Stimulated activated CD4-positive, alpha-beta T cell treated with anti-CD3 and anti-CD28 coated beads, Interleukin-2, amount 100 ng/mL, for 24 hours (primary cell): ENCODE data around the gene RIMS4.
"Not testable (repeated sequence)": the region's sequence is repeated elsewhere in the genome, so short reads cannot be mapped to it uniquely, and the experiment has no call there.

Experiments
- DNase-seq, 2 donors: peaks; one replicate each; pipeline ENCODE4 v3.0.0-alpha.2; 2020

Gene RIMS4

DNA sequence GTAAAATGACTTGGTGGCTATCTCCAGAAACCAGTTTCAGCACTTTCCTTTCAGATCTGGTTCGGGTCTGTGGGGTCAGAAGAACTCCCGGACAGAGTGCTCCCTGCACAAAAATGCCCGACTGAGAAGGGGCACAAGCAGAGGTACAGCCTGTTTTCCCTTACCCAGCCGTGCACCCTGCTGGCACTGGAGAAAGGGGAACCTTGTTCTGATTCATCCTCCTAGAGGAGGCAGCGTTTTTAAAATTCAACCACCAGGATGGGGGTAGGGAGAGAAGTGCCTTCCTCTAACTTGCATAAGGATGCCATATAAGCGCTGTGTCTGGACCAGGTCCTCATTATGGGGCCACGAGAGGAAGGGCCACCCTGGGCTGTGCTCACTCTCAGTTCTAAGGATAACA lies 17.6 kb downstream of the RIMS4 start:
- DNase-seq: no peak

DNA sequence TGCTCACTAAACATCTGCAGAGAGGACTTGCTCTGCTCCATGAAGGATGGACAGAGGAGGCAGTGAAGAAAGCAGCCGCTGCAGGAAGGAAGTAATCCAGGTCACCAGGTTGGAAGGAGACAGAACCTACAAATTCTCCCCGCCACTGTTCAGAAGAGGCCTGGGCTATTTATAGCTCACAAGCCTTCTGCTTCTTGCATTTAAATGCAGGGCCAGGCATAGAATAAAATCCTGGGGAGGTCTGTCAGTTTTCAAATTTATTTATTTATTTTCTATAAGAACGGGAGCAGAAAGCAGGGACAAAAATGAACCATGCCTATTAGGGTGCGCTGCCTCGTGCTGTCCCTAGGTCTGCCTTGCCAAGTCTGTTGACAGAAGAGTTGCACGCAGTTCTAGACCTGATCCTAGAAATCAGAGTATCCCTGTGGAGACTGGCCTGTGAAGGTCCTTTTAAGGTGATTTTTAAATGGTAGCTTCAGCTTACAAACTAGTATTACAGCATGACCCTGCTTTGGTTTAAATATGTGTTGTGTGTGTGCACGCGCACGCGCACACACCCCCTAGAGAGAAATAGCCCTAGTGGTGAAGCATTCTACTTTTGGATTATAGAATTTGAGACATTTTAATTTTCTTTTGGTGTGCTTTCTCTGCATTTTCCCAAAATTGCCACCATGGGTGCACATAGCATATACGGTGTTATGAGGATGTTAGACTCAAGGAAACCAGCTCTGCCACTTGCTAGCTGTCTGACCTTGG lies 19.5 kb downstream of the RIMS4 start:
- DNase-seq: no peak

DNA sequence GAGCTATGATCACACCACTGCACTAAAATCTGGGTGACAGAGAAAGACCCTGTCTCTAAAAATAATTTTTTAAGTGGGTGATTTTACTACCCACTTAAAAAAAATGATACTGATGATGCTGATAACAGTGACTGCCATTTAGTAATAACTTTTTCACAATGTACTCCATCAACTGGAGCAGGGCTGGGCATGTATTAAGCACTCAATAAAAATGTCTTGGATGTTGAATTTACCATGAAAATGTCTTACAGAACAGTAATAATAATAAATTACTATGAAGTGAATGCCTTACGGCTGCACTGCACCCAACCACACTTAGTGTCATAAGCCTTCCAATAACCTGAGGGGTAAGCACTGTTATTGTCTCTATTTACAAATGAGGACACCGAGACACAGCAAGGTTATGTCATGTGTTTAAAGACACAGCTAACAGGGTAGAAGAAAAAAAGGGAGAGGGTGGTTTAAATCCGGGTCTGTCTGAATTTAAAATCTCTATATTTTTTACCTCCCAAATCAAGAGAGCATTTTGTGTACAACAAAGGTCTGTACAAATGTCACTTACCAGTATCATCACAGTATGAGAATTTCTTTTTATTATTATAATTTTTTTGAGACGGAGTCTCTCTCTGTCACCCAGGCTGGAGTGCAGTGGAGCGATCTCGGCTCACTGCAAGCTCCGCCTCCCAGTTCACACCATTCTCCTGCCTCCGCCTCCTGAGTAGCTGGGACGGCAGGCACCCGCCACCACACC lies 21.5 kb downstream of the RIMS4 start:
- no peak for DNase-seq

DNA sequence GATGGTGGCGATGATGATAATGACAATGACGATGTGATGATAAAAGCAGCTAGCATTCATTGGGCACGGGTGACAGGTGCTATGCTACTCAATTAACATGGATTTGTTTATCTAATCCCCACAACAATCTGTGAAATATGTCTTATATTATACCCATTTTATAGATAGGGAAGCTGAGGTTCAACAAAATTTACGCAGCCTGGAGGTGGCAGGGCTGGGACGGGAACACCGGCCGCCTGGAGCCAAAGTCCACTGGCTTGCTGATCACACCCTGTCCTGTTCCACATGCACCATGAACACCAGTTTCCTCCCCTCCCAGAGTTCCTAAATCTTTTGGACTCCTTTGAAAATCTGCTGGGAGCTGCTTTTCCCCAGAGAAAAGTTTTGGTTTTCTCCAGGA lies 23.0 kb downstream of the RIMS4 start:
- DNase-seq: no peak

DNA sequence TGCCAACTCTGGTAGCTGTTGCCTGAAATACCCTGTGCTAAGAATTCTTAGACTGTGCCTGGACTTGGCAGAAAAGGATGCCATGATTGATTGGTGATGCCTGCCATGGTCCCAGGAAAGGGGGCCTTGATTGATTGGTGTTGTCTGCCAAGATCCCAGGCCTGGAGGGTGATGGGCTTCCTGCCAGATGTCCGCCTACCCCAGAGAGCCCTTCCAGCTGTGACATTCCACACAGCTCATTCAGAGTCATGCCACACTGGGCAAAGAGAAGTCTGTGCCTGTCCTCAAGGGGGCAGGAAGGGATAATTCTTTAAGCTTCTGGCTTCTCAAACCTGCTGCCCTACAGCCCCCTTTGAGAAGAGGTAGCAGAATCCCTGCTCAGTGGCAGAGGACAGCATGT lies 24.6 kb downstream of the RIMS4 start:
- no peak for DNase-seq

DNA sequence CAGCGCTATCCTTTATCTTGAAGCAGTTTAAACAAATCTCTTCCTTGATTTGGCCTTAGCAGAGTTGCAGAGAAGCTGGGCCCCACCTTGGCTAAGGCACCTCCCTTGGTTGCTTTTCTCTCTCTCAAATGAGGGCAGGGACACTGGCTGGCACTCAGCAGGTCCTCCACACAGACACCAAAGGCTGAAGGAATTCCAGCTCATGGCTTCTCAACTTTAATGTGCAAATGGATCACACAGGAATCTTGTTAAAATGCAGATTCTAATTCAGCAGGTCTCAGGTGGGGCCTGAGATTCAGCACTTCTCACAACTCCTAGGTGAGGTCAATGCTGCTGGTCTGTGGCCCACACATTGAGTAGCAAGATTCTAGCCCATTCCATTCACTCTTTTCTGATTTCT lies 25.7 kb downstream of the RIMS4 start:
- no peak for DNase-seq

DNA sequence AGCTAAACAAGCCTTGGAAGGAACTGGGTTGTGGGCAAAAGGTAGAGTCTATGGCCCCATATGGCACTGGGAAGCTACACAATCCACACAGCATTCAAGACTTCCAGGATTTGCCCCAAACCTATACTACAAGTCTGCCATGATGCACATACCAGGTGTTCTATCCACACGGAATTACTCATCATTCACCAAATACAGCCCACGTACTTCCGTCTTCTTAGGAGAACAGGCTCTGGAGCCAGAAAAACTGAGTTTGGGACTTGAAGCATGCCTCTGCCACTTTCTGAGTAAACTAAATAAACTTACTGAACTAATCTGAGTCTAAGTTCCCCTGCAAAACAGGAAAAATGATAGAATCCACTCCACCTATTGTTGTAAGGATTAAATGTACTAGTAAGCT lies 28.6 kb downstream of the RIMS4 start:
- no peak for DNase-seq

DNA sequence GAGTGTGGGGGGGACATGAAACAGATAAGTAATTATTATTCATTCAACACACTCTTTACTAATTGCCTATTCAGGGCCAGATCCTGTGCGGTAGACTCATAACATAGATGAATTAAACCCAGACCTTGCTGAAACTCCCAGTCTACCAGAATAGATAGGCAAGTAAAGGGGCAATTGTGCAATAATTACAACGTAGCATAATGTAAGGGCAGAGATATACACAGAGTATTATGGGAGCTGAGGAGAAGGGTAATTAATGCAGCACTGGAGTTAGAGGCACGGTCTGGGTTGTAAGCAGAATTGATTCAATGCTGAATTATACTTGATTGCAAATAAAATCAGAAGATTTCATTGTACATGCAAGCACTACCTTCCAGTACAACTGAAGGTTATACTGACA lies 29.2 kb downstream of the RIMS4 start:
- DNase-seq: no peak

DNA sequence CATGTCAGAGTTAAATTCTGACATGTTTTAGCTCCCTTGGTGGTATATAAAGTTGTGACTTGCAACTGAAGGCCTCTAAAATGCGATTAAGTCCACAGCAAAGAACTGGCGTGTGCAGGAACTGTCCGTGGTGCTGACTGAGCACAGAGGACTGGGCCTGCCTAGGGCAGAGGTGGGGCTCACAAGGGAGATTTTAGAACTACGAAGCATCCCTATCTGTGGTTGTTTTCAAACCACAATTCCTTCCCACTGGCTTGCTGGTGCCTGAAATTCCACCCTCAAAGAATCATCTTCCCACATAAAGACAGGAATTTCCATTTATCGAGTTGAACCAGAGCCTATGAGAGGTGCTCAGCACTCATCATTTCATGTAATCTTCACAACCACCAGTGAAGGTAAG lies 30.1 kb downstream of the RIMS4 start:
- DNase-seq: peak; percentile 45 to 52

DNA sequence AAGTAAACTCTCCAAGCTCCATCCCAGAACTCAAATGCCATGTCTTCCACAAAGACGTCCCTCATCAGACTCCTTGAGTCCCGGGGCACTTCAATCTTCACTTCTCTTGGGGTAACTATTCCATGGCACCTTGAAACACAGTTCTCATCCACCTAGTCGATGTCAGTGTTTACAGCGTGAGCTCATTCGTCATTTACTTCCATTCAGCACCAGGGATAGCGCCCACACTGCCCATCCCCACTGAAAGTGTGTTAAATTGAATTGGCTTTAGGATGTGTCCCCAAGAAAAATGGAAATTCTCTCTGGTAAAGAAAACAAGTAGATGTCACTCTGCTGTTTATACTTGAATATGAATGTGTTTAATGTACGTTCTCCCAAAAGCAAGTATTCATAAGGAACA lies 33.4 kb downstream of the RIMS4 start:
- no peak for DNase-seq

DNA sequence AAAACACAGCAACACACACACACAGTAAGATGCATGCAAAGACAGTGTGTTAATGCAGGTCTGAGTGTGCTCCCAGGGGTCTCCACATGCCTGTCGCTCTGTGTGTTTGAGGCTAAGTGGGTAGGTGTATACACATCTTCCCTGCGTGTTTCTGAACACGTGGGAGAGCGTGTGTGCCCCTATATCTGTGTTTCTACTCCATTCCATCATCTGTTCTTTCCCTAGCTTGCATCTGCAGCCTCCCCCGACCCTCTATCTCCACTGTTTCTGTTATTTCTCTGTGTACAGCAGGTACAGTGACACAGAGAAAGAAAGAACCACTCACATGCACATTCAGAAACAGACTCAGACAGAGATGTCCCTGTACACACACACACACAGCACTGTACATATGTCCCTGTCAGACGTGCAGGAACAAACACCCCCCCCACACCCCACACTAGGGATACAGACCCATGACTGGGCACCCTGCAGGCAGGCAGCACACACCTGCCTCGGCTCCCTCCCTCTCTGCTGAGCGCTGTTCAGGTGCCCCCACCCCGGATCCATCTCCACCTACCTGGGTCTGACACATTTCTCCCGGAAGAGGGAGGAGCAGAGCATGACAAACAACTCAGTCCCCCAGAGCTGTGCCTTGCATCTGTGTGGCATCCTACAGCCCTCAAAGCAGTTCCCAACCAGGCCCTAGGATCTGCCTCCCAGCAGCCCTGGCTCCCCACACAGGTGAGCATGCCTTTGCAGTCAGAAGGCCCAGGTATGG lies 37.1 kb downstream of the RIMS4 start:
- no peak for DNase-seq

DNA sequence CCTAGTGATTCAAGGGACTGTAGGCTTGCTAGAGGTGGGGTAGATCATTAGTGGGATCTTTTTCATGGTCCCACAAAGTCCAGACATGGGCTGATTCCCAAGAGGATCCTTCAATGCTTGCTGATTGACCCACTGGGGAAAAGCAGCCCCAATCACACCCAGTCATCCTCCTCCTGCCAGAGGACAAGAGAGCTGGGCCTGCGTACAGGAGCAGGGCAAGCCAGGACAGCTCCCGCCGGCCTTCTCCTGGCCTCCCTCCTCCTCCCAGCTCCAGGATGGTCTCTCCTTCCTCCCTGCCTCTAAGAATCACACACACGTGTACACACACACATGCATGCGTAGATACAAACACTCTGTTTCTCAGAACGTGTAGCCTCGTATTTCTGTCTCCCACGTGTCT lies 37.7 kb downstream of the RIMS4 start:
- DNase-seq: no peak

DNA sequence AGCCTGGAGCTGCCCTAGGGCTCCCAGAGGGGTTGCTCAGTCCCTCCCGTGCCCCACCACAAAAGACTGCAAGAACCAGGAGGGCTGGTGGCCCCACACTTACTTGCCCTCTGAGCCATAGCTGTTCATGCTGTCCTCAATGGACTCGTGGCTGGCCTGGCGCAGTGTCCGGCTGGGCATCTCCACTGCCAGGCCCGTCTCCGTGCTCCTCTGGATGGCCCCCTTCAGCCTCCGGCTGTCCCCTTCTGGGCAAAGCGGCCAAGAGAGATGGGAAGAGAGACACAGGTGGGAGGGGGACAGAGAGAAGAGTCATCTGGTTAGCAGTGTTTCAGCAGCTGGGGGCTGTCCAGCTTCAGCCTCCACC lies 39.2 kb downstream of the RIMS4 start:
- DNase-seq: no peak

DNA sequence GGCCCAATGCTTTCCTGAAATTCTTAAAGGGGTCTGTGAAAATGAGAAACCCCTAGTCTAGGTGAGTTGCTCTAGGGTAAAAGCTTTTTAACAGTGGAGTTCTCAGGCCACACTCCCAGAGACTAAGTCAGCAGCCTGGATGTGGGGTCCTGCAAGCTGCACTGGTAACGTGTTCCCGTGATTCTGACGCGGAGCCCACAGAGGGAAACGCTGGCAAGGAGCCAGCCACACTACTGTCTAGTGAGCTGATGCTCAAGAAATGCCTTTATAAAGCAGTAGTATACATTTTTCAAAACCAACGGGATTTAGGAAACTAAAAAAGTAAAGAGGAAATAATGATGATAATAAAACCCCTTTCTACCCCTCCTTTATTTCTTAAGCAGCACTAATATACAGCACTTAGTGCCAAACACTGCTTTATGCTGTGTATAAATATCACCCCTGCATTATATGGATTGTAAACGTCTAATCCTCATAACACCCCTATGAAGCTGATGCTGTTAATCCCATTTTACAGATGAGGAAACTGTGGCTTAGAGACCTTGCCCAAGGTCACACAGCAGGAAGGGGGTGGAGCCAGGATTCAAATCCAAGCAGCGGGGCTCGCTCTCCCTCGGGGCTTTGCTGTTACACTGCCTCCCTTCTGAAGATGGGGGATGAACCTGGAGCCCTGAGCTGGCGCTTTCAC lies 39.7 kb downstream of the RIMS4 start:
- no peak for DNase-seq

DNA sequence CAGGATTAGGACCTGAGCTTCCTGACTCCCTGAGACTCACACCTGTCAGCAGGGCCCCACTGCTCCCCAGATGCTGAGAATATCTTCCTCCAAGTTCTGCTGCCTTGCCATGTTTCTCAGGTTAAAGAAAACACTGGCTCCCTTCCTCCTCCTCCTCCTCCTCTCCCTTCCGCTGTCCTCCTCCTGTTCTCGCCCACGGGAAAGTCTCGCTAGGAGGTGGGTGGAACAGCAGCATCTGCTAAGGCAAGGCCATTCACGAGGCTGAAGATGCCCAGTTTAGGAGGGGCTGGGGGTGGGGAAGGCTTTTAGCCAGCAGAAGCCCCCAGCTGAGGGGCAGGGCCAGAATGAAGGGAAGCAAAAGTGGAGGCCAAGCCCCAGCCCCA lies 40.9 kb downstream of the RIMS4 start:
- DNase-seq: no peak

DNA sequence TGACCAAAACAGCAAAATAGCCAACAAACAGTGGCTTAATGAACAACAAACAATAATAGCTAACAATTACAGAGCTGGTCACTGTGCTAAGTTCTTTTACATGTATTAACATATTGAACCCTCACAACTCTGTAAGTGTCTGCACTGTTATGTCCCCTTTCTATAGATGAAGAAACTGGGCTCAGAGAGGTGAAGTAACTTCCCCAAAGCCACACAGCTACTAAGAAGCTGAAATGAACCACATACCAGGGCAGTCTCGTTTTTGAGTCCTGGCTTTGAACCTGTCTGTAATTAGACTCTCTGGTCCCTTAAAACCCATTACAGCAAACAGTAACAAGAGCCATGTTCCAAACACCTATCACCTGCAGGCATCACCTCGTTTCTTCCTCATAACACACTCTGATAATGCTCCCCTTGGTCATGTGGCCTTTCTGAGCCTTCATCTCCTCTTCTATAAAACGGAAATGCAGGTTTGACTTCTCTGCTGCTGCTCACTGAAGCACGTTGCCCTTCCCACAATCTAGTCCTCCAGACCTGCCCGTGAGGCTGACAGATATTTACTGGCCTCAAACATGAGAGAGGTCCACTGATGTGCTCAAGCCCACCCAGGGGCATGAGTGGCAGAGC lies 41.4 kb downstream of the RIMS4 start:
- no peak for DNase-seq

DNA sequence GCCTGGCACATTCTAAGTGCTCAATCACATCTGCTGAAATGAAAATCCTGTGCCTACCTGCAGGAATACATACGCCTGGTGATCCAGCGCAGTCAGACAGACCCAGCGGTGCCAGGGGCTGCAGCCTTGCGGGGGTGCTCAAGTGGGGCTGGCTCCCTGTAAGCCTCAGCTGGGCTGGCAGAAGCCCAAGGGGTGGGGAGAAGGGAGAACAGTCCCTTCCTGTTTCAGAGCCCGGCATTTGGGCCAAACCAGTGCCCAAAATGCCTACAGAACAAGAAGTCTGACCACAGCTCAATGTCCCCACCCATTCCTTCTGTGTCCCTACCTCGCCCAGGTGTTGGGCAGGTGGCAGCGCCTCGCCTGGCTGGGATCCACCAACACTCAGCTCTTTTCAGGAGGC lies 42.1 kb downstream of the RIMS4 start:
- no peak for DNase-seq

DNA sequence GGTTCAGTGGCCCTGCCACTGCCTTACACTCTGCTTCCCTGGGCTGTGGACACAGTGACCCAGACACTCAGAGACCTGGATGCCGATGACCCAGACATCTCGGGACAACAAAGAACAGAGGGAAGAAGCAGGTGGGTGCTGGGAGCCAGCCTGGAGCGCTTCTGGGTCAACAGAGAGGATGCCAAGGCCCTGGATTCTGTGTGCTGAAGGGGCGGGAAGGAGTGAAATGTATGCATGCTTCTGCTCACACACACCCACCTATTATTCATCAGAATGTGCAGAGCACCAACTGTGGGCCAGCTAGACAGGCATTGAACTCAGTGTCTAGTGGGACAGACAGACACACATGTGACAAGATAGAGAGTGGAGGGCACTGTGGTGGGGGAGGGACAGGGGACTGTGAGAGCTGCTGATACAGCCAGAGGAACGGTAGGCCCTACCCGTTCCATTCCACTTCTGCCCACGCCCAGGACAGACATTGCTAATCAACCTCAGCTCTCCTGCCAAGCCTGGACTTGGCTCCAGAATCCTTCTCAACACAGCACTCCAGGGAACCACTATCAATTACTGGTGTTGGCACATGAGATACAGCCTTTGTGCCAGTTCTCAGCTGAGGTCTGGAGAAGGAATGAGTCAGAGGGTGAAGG lies 44.5 kb downstream of the RIMS4 start:
- DNase-seq: no peak

DNA sequence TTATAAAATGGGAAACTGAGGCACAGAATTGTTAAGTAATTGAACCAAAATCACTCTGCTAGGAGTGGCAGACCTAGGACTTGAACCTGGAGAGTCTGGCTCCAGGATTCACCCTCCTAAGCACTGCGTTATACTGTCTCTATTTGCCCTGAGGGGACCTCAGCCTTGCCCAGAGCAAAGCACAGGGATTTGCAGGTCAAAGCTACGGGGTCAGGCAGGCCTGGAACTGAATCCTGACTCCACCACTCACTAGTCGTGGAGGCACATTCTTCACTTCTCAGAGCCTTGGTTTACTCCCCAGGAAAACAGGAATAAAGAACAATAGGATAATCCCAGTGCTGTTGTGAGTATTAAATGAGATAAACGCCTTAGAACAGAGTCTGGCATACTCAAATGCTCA lies 45.3 kb downstream of the RIMS4 start:
- DNase-seq: no peak

DNA sequence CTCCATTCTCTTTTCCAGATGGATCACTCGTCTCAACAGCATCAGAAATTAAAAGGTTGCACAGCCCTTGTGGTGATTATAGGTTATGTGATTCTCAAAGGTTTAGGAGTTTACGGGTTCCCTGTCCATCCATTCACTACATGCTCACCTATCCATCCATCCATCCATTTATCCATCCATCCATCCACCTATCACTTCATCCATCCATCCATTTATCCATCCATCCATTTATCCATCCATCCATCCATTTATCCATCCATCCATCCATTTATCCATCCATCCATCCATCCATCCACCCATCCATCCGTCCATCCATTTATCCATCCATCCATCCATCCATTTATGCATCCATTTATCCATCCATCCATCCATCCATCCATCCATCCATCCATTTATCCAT lies 46.5 kb downstream of the RIMS4 start:
- DNase-seq: not testable (repeated sequence)

DNA sequence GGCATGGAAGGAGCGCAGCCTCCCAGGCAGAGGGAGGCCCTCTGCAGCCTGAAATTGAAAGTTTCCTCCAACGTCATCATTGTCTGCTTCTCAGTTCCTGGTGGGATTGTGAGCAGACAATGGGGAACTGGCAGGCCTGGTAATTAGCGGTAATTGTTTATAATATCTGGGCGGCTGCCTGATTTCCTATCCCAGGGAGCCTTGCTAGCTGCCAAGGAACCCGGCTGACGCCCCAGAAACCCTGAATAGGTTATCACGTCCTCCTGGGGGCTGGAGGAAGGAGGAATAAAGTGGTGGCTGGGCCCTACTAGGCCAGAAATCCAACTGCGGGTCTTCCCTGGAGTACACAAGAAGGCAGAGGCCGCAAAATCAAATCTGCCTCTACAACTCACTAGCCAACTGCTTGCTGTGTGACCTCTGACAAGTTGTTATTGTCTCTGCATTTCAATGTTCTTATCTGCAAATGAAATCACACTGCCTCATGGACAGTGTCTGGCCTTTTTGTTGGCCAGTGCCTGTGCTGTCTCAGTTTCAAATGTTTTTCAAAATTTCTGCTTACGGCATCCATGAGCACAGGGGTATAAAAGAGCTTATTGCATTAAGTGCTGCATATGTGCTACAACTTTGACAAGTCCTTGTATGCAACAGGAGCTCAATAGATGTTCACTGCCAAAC lies 47.7 kb downstream of the RIMS4 start:
- no peak for DNase-seq

DNA sequence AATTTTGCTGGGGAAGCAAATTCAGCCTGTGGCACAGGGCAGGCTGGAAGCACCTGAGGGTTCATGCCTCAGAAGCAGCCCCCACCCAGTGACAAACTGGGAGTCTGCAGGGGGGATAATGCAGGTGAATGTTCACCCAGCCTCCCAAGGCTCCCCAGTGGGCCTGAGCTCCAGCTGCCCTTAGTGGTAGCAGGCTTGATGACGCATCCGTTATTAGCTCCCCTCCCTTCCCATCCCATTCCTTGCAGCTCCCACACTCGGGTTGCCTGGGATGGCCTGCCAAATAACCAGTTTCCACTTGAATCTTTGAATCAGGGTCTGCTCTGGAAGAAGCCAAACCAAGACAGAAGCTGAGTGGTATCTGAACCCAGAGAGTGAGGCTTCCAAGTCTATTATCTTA lies 48.9 kb downstream of the RIMS4 start:
- no peak for DNase-seq
